Caco-2 (cell line): Measurements from ENCODE around the gene PRSS33. TPM values are rescaled to one million over a fixed set of nuclear protein-coding genes. Genes with fewer than 3 reads are reported as not detected.

ENCODE experiments used
- BruUV-seq: library from RNA; stranded (reverse); fragments of 400-500 nt; replicated peaks from 2 replicates; lab custom pipeline; 2021; lab: Mats Ljungman, UMichigan
- CTCF ChIA-PET: fragments of 300-600 bp; sonication (Branson Sonifier 250); formaldehyde crosslinking; loops from one replicate; lab custom pipeline; 2022; ENCODE audit warnings: antibody characterized with exemption; lab: Charles Lee
- POLR2A ChIA-PET: fragments of 300-600 bp; sonication (Branson Sonifier 250); formaldehyde crosslinking; loops from one replicate; lab custom pipeline; 2022; ENCODE audit warnings: antibody characterized with exemption; lab: Charles Lee
- DNase-seq, 2 experiments: peaks; one replicate each; pipeline versions ENCODE4 v3.0.0 to v3.0.0-alpha.2; 2020 to 2022
- H3K27me3 ChIP-seq: replicated peaks from 2 replicates; pipeline ENCODE4 v1.6.0; 2011; ENCODE audit warnings: low read length; ENCODE audit not compliant: control insufficient read depth, insufficient read depth
- H3K36me3 ChIP-seq: 2 replicates; pipeline ENCODE4 v1.5.1; 2011; ENCODE audit warnings: low read length; ENCODE audit not compliant: control insufficient read depth, insufficient read depth
- H3K4me1 ChIP-seq: fragments of 250-450 bp; sonication (Bioruptor Pico); 2 replicates; pipeline ENCODE4 v1.5.1; 2020; ENCODE audit warnings: mild to moderate bottlenecking
- H3K4me3 ChIP-seq: 2 replicates; pipeline ENCODE4 v1.5.1; 2011; ENCODE audit warnings: low read depth, mild to moderate bottlenecking, control low read depth, low read length
- H3K9me3 ChIP-seq: fragments of 250-450 bp; sonication (Bioruptor Pico); 2 replicates; pipeline ENCODE4 v1.5.1; 2020; ENCODE audit warnings: mild to moderate bottlenecking, moderate library complexity
- H3K27ac Mint-ChIP-seq: one replicate; pipeline ENCODE4 v1.8.0; 2022; ENCODE audit warnings: mixed read lengths; ENCODE audit not compliant: unreplicated experiment
- H3K27me3 Mint-ChIP-seq: one replicate; pipeline ENCODE4 v1.8.0; 2022; ENCODE audit warnings: mixed read lengths; ENCODE audit not compliant: insufficient read depth, unreplicated experiment
- H3K36me3 Mint-ChIP-seq: one replicate; pipeline ENCODE4 v1.8.0; 2022; ENCODE audit warnings: mild to moderate bottlenecking, mixed read lengths; ENCODE audit not compliant: insufficient read depth, unreplicated experiment
- H3K4me1 Mint-ChIP-seq: one replicate; pipeline ENCODE4 v1.8.0; 2022; ENCODE audit warnings: low read depth, mixed read lengths; ENCODE audit not compliant: unreplicated experiment
- H3K4me3 Mint-ChIP-seq: one replicate; pipeline ENCODE4 v1.8.0; 2022; ENCODE audit warnings: mild to moderate bottlenecking, moderate library complexity, mixed read lengths; ENCODE audit not compliant: unreplicated experiment
- H3K9me3 Mint-ChIP-seq: one replicate; pipeline ENCODE4 v1.8.0; 2022; ENCODE audit warnings: mixed read lengths; ENCODE audit not compliant: unreplicated experiment
- intact Hi-C: fragments of 100-400 bp; cut with micrococcal nuclease; formaldehyde crosslinking; loops from one replicate; pipeline ENCODE4 v1.10.0; 2022; ENCODE audit not compliant: unreplicated experiment
- total RNA-seq: library from RNA; stranded (reverse); gene quantifications from 2 replicates; pipeline ENCODE4 v1.2.3, GENCODE V29; 2022
- TF ChIP-seq, protein P1 (sequence below), 2 experiments: fragments of 200-600 bp in 1 of 2; IDR thresholded peaks; 1 replicate in 1 of 2; 2 replicates in 1 of 2; pipeline versions ENCODE4 v1.5.1 to v1.8.0; 2011 to 2022; ENCODE audit warnings: antibody characterized with exemption in 1 of 2, control low read depth in 1 of 2, inconsistent platforms in 1 of 2, low read depth in 1 of 2, low read length in 1 of 2, mild to moderate bottlenecking in 1 of 2, moderate library complexity in 1 of 2; ENCODE audit not compliant: insufficient read depth in 1 of 2, severe bottlenecking in 1 of 2, unreplicated experiment in 1 of 2

The PRSS33 gene
- total RNA-seq, 1 experiment from 2014 or later: not detected

DNA sequence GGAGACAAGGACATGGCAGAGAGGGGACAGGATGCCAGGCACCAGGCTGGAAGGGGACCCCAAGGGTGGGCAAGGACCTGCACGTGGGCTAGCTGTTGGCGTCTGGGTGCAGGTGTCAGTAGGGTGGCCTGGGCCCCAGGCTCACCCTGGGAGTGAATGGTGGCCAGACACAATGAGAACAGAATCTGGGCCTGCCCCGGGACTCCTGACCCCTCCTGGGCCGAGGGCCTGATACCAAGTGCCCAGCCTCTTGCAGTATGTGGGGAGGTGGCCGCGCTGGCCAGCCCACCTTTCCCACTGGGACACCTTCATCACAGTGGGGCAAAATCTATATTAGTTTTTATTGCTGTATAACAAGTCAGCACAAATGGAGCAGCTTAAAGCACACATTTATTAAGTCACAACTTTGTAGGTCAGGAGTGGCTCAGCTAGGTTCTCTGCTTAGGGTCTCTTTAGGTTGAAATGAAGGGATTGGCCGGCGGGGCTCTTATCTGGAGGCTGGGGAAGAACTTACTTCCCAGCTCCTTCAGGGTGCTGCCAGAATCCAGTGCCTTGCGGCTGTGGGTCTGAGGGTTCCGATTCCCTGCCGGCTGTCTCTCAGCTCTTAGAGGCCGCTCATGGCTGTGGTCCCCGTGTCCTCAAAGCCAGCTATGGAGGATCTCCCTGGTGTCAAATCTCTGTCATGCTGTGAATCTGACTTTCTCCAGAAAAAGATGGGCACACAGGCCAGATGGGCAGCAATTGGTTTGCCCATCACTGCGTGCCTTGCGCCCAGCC, 3.6 kb downstream of the PRSS33 start:
- DNase-seq: no peak
- TF ChIP-seq, protein P1, sequence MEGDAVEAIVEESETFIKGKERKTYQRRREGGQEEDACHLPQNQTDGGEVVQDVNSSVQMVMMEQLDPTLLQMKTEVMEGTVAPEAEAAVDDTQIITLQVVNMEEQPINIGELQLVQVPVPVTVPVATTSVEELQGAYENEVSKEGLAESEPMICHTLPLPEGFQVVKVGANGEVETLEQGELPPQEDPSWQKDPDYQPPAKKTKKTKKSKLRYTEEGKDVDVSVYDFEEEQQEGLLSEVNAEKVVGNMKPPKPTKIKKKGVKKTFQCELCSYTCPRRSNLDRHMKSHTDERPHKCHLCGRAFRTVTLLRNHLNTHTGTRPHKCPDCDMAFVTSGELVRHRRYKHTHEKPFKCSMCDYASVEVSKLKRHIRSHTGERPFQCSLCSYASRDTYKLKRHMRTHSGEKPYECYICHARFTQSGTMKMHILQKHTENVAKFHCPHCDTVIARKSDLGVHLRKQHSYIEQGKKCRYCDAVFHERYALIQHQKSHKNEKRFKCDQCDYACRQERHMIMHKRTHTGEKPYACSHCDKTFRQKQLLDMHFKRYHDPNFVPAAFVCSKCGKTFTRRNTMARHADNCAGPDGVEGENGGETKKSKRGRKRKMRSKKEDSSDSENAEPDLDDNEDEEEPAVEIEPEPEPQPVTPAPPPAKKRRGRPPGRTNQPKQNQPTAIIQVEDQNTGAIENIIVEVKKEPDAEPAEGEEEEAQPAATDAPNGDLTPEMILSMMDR (IDR thresholded peaks at IDR 0.05; ENCODE audit: insufficient read depth in 1 of 2, low read depth in 1 of 2, low read length in 1 of 2, severe bottlenecking in 1 of 2, unreplicated experiment in 1 of 2): no peak
- Mint-ChIP-seq H3K27me3 (no peaks in the 10 kb centered on the region), H3K36me3 (no peaks in the 10 kb centered on the region), H3K4me1 (peaks cover 6% of the 10 kb centered on the region), H3K4me3 (no peak overlapping the region), H3K27ac (peak overlapping the region; percentile 59), H3K9me3 (no peaks in the 10 kb centered on the region)
- BruUV-seq: no TSS peak
- CTCF ChIA-PET: interaction anchor here (0.6 to 1.0 kb wide), 2 partner anchors 38 to 46 kb away, joined by 3 to 4 read pairs; partner anchors contain the start of gene ZG16B
- no peaks in the 10 kb centered on the region for H3K9me3 ChIP-seq
- POLR2A ChIA-PET: no interaction called here
- no peak overlapping the region for H3K4me3 ChIP-seq
- intact Hi-C loops: loop anchor here (1.0 to 2.0 kb wide), 2 partner anchors 39 to 85 kb away; no protein-coding TSS in a partner anchor
- peaks cover 3% of the 10 kb centered on the region for H3K4me1 ChIP-seq
- H3K27me3 ChIP-seq: no peaks in the 10 kb centered on the region
- H3K36me3 ChIP-seq: no peaks in the 10 kb centered on the region

DNA sequence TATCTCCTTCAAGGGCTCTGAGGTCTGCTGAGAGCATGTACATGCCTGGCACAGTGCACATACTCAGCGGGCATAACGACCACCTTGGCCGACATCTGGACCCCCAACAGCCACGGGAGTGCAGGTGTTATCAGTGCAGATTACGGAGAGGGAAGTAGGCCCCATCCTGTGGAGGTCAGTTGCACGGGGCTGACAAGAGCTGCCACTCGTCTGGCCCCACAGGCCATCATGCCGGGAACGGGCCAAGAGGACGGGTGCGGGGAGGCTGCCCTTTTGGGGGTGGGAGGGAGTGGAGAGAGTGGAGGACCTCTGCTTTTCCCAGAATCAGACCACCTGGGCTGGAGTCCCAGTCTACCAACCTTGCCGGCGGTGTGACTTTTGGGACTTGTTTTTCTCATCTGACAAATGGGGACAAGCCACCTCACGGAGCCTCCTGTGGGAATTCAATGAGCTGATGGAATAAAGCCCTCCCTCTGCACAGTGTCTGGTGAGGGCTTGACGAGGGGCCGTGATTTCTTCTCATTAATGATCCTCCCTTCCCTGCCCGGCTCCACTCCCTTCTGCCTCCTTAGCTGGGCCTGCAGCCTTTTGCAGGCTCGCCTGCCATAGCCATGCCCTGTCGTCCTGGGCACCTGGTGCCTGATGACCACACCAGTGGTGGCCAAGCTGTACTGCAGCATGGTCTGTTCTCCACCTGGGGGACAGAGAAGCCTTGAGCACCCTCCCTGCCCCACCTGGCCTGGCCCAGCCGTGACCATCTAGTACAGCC, 4.6 kb downstream of the PRSS33 start:
- no peaks in the 10 kb centered on the region for H3K9me3 ChIP-seq
- H3K4me1 ChIP-seq: peaks cover 7% of the 10 kb centered on the region
- DNase-seq: peak in 1 of 2 experiments; percentile 45
- TF ChIP-seq, protein P1 (IDR thresholded peaks at IDR 0.05; ENCODE audit: insufficient read depth in 1 of 2, low read depth in 1 of 2, low read length in 1 of 2, severe bottlenecking in 1 of 2, unreplicated experiment in 1 of 2): peak in 1 of 2 experiments; percentile 28
- Mint-ChIP-seq H3K4me3 (no peak overlapping the region), H3K4me1 (peaks cover 6% of the 10 kb centered on the region), H3K36me3 (peaks cover 6% of the 10 kb centered on the region), H3K27ac (peak overlapping the region; percentile 59), H3K9me3 (no peaks in the 10 kb centered on the region), H3K27me3 (no peaks in the 10 kb centered on the region)
- no peaks in the 10 kb centered on the region for H3K36me3 ChIP-seq
- BruUV-seq: no TSS peak
- CTCF ChIA-PET: interaction anchor here (0.6 kb wide), 1 partner anchor 376 kb away, joined by 6 read pairs; no protein-coding TSS in a partner anchor
- intact Hi-C loops: loop anchor here (1.0 to 2.0 kb wide), 2 partner anchors 40 to 86 kb away; no protein-coding TSS in a partner anchor
- POLR2A ChIA-PET: no interaction called here
- H3K4me3 ChIP-seq: no peak overlapping the region
- no peaks in the 10 kb centered on the region for H3K27me3 ChIP-seq
